Heart left ventricle (tissue), 16 donors: ENCODE data around the gene CHCHD6. TPM values are rescaled to one million over a fixed set of nuclear protein-coding genes. Genes with fewer than 3 reads are reported as not detected.
A peak's percentile ranks its signal among the peaks of the same experiment; 100 is the strongest.

Source experiments
- ATAC-seq, 4 donors: fragments of 200-7000 bp; cut with Tn5 transposase; one replicate each; pipeline ENCODE4 v1.9.1; 2020 to 2022; ENCODE audit warnings: moderate library complexity in 4 of 4, mild to moderate bottlenecking in 3 of 4, moderate number of reproducible peaks in 1 of 4
- DNase-seq, 5 donors: peaks; one replicate each; pipeline ENCODE4 v3.0.0-alpha.2; 2020
- H3K27ac ChIP-seq, 12 donors: fragments of 200-600 bp; sonication (generic) in 4 of 12; one replicate each; pipeline versions ENCODE4 v1.5.0 to v1.8.0; 2016 to 2022; ENCODE audit warnings: mild to moderate bottlenecking in 2 of 12
- H3K27me3 ChIP-seq, 9 donors: fragments of 200-600 bp; sonication (generic) in 2 of 9; one replicate each; pipeline versions ENCODE4 v1.5.1 to v1.8.0; 2016 to 2022; ENCODE audit warnings: mild to moderate bottlenecking in 3 of 9
- H3K36me3 ChIP-seq, 9 donors: fragments of 200-600 bp; sonication (generic) in 2 of 9; one replicate each; pipeline versions ENCODE4 v1.5.0 to v1.8.0; 2018 to 2022; ENCODE audit warnings: mild to moderate bottlenecking in 2 of 9
- H3K4me1 ChIP-seq, 12 donors: fragments of 200-600 bp; sonication (generic) in 4 of 12; one replicate each; pipeline versions ENCODE4 v1.5.0 to v1.8.0; 2016 to 2022; ENCODE audit warnings: mild to moderate bottlenecking in 3 of 12
- H3K4me3 ChIP-seq, 12 donors: fragments of 200-600 bp; sonication (generic) in 4 of 12; one replicate each; pipeline versions ENCODE4 v1.5.0 to v1.8.0; 2017 to 2022; ENCODE audit warnings: mild to moderate bottlenecking in 9 of 12, moderate library complexity in 4 of 12
- H3K9me3 ChIP-seq, 12 donors: fragments of 200-600 bp; sonication (generic) in 4 of 12; one replicate each; pipeline versions ENCODE4 v1.5.0 to v1.8.0; 2016 to 2022; ENCODE audit warnings: mild to moderate bottlenecking in 1 of 12
- POLR2A ChIP-seq, 2 donors: fragments of 450-650 bp; IDR thresholded peaks; one replicate each; pipeline ENCODE4 v1.6.1; 2017; ENCODE audit warnings: antibody characterized with exemption in 2 of 2, mild to moderate bottlenecking in 2 of 2, moderate library complexity in 2 of 2
- WGBS, 4 donors: extraction: QIAGEN DNeasy Blood & Tissue Kit in 2 of 4; methylation state at CpG; one replicate each; pipeline versions ENCODE4 v1.1.5 to v1.1.7; 2013 to 2018; 5-methylcytosine and 5-hydroxymethylcytosine counted together
- intact Hi-C, 10 donors: fragments of 100-400 bp; cut with DNase I; formaldehyde crosslinking; loops; one replicate each; pipeline versions ENCODE4 v1.11.1 to v1.14.2; 2022
- polyA plus RNA-seq, 2 donors: library from polyadenylated mRNA; stranded (reverse); fragments of 200-250 nt; gene quantifications; one replicate each; pipeline ENCODE4 v1.2.3, GENCODE V29; 2013
- total RNA-seq, 9 donors: library from RNA; depleted of rRNA in 2 of 9; stranded (reverse); fragments of >200 nt in 2 of 9; fragmentation: NEBNext Ultra II Directional in 3 of 9; extraction: Animal tissue kit (Norgen Biotek cat#: 25700) in 3 of 9; gene quantifications; one replicate each; pipeline versions ENCODE4 v1.1.0 to v1.2.4, GENCODE V29; 2016 to 2023
- TF ChIP-seq, protein P1 (sequence below), 12 donors: fragments of 200-600 bp; sonication (generic) in 4 of 12; IDR thresholded peaks; one replicate each; pipeline versions ENCODE4 v1.5.0 to v1.8.0; 2018 to 2022; ENCODE audit warnings: antibody characterized with exemption in 12 of 12, mild to moderate bottlenecking in 5 of 12
- donor health status: ischemic (EF 13 %, LVEDD 7.1; RV severe dilation, severe dysfunction).
- donor health status: healthy with polysubstance abuse.
- donor health status: DM: no; HTN: yes; CAD: no.
- donor health status: DM: no; HTN: no; CAD: no.
- donor health status: ischemic (EF 25% LVEDD 6.9; RV normal size, moderate dysfunction).
- donor health status: ischemic (EF 25% LVEDD 5.7; RV mildly dilated, moderate dysfunction).
- donor health status: healthy.
- donor health status: DM: yes; HTN: yes; CAD: no.
- donor health status: ischemic (EF 35%, LVEDD 5.7; RV mildly dilated, moderate dysfunction).
- donor health status: nonischemic (EF 11% LVEDD 7.7; RV severe dilation, severe dysfunction).
- donor health status: DM: yes; HTN: yes; CAD: no.
- donor health status: PGD.
- donor health status: ischemic (EF 29% LVEDD 5.4; RV normal size, mild dysfunction).
- donor health status: nonischemic (EF 23%, LVEDD 6.1; RV moderate dilation, normal function).

Gene CHCHD6
- total and polyA plus RNA-seq, 11 donors = 7.7 to 29.3 (median 11.6) TPM

DNA sequence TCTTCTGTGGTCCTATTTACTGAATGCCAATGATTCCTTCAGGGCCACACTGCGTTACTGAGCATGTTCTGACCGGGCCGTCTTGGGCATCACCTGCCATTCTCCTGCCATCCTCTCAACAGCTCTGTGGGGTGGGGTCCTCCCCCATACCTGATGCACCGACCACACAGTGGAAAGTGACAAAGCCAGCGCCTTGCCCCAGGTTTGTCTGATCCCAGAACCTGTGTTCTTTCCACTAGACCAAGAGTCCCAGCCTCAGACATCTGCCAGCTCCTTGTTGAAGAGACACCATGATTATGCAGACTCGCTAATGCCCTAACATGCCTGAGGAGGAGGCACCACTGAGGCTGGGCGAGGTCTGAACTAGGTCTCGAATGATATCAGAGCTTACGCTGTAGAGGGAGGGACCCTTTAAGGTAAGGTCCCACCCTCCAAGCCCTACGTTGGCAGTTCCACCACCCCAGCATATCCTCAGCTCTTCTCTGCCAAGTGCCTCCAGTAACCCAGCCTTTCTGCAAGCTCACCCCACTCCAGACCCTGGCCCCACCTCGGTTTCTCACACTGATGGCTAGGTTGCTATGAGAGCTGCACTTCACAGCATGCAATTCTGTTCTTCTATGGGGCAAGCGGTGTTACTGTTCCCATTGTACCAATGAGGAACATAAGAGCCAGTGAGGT lies 249.1 kb downstream of the CHCHD6 start:
- H3K4me1 ChIP-seq = peaks cover 0 to 13% (median 4%) of the 10 kb centered on the region in 12 donors
- no peak for ATAC-seq
- H3K27ac ChIP-seq = no peak overlapping the region
- TF ChIP-seq, protein P1, sequence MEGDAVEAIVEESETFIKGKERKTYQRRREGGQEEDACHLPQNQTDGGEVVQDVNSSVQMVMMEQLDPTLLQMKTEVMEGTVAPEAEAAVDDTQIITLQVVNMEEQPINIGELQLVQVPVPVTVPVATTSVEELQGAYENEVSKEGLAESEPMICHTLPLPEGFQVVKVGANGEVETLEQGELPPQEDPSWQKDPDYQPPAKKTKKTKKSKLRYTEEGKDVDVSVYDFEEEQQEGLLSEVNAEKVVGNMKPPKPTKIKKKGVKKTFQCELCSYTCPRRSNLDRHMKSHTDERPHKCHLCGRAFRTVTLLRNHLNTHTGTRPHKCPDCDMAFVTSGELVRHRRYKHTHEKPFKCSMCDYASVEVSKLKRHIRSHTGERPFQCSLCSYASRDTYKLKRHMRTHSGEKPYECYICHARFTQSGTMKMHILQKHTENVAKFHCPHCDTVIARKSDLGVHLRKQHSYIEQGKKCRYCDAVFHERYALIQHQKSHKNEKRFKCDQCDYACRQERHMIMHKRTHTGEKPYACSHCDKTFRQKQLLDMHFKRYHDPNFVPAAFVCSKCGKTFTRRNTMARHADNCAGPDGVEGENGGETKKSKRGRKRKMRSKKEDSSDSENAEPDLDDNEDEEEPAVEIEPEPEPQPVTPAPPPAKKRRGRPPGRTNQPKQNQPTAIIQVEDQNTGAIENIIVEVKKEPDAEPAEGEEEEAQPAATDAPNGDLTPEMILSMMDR (IDR thresholded peaks at IDR 0.05) = no peak
- no peak for TF ChIP-seq POLR2A (IDR thresholded peaks at IDR 0.05)
- no peak overlapping the region for H3K4me3 ChIP-seq
- intact Hi-C loops = no loop called here
- no peaks in the 10 kb centered on the region for H3K36me3 ChIP-seq
- DNase-seq = peak in 1 of 5 donors; percentile 11
- no peaks in the 10 kb centered on the region for H3K9me3 ChIP-seq
- 94 to 98% (median 97%) methylated on average over 11 to 12 of the region's 12 CpGs for WGBS, 4 donors
- H3K27me3 ChIP-seq = no peaks in the 10 kb centered on the region

DNA sequence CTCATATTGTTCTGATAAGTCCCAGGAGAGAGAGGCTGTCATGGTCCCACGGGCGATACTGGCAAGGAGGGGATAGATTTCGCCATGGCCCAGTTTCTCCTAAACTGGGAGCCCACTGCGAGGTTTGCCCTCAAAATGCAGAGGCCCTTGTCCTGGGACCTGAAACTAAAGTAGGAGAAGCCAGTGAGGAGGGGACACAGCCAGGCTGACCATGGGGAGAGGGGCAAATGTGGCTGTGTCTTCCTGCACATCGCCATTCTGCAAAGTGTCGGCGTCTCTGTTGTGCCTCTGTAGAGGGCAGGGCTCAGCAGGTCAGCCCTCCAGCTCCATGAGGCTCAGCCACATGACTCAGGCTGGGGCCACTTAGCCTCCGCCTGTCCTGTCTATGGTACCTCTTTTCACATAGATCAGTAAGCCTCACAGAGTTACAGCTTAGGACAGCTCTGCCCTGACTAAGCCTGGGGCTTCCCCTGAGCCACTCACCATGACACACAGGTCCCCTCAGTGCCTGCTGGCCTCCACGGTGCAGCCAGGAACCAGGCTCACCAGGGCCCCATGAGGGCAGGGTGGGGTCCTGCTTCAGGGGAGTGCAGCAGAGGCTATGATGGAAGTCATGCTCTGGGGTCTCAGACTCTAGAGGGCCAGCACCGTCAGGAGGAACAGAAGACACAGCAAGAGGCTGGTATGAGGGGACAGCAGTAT lies 250.3 kb downstream of the CHCHD6 start:
- peak in 2 of 5 donors; percentile 10 to 17 for DNase-seq
- TF ChIP-seq POLR2A (IDR thresholded peaks at IDR 0.05) = no peak
- TF ChIP-seq, protein P1 (IDR thresholded peaks at IDR 0.05) = no peak
- ATAC-seq = no peak
- H3K4me1 ChIP-seq = peaks cover 0 to 4% (median 0%) of the 10 kb centered on the region in 12 donors
- no peaks in the 10 kb centered on the region for H3K36me3 ChIP-seq
- H3K9me3 ChIP-seq = no peaks in the 10 kb centered on the region
- 93 to 96% (median 94%) methylated on average over 8 to 10 of the region's 10 CpGs for WGBS, 4 donors
- no peak overlapping the region for H3K27ac ChIP-seq
- H3K4me3 ChIP-seq = no peak overlapping the region
- no peaks in the 10 kb centered on the region for H3K27me3 ChIP-seq
- intact Hi-C loops = no loop called here

DNA sequence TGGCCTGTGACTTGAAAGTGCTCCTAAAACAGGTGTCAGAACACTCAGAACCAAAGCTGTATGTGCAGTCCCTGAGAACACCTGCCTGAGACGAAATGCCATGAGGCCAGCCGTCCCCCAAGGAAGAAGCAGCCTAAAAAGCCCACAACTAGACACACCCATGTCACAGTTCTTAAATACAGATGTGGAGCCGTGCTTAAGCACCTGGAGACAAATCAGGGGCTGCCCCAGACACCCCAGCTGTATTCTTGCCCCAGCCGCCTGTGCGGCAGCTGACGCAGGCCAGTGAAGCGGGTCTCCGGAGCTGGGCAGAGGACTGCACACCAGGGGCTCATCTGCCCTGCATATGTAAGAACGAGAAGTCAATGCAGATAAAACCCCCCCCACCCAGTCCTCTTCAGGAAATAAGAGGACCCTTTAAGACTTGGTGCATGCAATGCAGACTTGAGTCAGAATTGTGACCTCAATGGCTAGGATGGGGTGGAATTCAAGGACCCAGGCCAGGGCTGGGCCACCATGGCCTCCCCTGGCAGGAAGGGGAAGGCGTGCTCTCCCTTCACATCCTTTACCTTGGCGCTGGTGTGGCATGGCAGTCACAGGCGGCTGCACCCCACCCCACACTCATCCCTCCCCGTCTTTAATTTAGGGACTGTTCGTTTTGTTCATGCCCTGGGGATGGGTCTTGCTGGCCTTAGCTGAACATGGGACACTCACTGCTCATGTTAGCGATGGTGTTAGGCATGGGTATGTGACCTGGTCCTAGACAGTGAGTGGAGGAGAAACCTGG lies 251.2 kb downstream of the CHCHD6 start:
- intact Hi-C loops = no loop called here
- H3K27ac ChIP-seq = no peak overlapping the region
- no peaks in the 10 kb centered on the region for H3K36me3 ChIP-seq
- no peaks in the 10 kb centered on the region for H3K27me3 ChIP-seq
- peaks cover 0 to 3% (median 0%) of the 10 kb centered on the region in 12 donors for H3K4me1 ChIP-seq
- DNase-seq (peak in 2 of 5 donors; percentile 7 to 23), ATAC-seq (no peak)
- 90 to 95% (median 94%) methylated on average over 11 to 15 of the region's 15 CpGs for WGBS, 4 donors
- H3K9me3 ChIP-seq = no peaks in the 10 kb centered on the region
- TF ChIP-seq, protein P1 (IDR thresholded peaks at IDR 0.05) = no peak
- TF ChIP-seq POLR2A (IDR thresholded peaks at IDR 0.05) = no peak
- no peak overlapping the region for H3K4me3 ChIP-seq

DNA sequence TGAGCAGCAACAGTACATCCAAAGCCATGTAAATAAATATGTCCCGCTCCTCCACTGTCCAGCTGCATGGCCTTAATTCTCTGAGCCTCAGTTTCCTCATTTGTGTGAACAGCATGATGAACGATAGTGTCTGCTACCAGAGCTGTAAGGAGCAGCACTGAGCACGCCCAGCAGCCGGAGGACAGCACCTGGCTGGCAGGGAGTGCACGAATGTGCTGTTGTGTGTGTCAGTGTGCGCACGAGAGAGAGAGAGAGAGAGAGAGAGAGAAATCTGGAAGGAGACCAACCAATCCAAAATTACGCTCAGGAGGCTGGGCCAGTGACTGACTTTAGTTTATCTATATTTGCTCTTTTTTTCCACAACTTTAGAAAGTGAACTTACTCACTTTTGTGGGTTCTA lies 252.3 kb downstream of the CHCHD6 start:
- DNase-seq = peak in 1 of 5 donors; percentile 15
- no peak for ATAC-seq
- Histone ChIP-seq H3K36me3 (no peaks in the 10 kb centered on the region), H3K4me1 (peaks cover 0 to 15% (median 10%) of the 10 kb centered on the region in 12 donors), H3K9me3 (no peaks in the 10 kb centered on the region), H3K4me3 (no peak overlapping the region), H3K27ac (no peak overlapping the region), H3K27me3 (no peaks in the 10 kb centered on the region)
- WGBS, 4 donors = 84 to 92% (median 87%) methylated on average over 8 of the region's 8 CpGs
- TF ChIP-seq POLR2A (IDR thresholded peaks at IDR 0.05) = no peak
- TF ChIP-seq, protein P1 (IDR thresholded peaks at IDR 0.05) = no peak
- intact Hi-C loops = no loop called here
